ENCODE results near the gene CXCR2.

DNA sequence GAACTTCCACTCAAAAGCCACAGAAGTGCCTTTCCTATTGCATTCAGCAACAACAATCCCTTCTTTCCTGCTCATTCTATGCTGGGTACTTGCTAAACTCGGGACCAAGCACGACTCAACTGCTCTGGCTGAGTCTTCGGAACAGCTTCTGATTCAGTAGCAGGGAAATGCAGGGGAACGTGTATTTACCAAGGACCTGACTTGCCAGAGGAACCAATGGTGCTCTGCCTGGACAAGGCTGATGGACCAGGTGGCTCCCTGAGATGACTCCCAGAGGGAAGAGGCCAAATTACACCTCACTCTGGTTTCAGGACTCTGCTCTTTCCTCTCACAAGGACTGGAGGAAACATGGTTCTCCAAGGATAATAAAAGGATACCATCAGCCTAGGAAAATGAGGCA, 12.2 kb downstream of the CXCR2 start:
- no peak for TF ChIP-seq POLR2AphosphoS5 (IDR thresholded peaks at IDR 0.05)
- TF ChIP-seq POLR2A (IDR thresholded peaks at IDR 0.05), result no peak
- TF ChIP-seq, protein P1, sequence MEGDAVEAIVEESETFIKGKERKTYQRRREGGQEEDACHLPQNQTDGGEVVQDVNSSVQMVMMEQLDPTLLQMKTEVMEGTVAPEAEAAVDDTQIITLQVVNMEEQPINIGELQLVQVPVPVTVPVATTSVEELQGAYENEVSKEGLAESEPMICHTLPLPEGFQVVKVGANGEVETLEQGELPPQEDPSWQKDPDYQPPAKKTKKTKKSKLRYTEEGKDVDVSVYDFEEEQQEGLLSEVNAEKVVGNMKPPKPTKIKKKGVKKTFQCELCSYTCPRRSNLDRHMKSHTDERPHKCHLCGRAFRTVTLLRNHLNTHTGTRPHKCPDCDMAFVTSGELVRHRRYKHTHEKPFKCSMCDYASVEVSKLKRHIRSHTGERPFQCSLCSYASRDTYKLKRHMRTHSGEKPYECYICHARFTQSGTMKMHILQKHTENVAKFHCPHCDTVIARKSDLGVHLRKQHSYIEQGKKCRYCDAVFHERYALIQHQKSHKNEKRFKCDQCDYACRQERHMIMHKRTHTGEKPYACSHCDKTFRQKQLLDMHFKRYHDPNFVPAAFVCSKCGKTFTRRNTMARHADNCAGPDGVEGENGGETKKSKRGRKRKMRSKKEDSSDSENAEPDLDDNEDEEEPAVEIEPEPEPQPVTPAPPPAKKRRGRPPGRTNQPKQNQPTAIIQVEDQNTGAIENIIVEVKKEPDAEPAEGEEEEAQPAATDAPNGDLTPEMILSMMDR (IDR thresholded peaks at IDR 0.05), result no peak

Measured in breast epithelium (tissue), 3 donors.